ENCODE measurements around the gene NT5DC1.

DNA sequence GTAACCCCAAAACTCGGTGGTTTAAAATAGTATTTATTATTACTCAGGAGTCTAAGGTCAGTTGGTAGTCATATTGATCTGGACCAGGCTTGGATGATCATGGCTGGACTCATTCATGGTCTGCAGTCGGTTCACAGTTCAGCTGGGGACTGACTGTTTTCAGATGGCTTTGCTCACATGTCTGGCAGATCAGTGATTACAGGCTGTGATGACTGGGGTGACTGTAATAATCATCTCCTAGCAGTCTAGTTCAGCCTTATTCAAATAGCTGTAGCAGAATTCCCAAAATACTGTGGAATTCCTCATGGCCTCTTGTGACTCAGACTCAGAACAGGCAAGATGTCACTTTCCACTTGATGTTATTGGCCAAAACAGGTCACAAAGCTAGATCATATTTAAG, 16.4 kb upstream of the NT5DC1 start:
- TF ChIP-seq, protein P1, sequence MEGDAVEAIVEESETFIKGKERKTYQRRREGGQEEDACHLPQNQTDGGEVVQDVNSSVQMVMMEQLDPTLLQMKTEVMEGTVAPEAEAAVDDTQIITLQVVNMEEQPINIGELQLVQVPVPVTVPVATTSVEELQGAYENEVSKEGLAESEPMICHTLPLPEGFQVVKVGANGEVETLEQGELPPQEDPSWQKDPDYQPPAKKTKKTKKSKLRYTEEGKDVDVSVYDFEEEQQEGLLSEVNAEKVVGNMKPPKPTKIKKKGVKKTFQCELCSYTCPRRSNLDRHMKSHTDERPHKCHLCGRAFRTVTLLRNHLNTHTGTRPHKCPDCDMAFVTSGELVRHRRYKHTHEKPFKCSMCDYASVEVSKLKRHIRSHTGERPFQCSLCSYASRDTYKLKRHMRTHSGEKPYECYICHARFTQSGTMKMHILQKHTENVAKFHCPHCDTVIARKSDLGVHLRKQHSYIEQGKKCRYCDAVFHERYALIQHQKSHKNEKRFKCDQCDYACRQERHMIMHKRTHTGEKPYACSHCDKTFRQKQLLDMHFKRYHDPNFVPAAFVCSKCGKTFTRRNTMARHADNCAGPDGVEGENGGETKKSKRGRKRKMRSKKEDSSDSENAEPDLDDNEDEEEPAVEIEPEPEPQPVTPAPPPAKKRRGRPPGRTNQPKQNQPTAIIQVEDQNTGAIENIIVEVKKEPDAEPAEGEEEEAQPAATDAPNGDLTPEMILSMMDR (conservative IDR thresholded peaks at IDR 0.05; ENCODE audit: low read length) = no peak
- no peak for TF ChIP-seq EZH2phosphoT487 (IDR thresholded peaks at IDR 0.05; ENCODE audit: borderline replicate concordance, low read depth, low read length)
